NCI-H2081 (cell line): ENCODE results near the gene ZNF296.
A peak's percentile ranks its signal among the peaks of the same experiment; 100 is the strongest.

Source experiments
- DNase-seq, 2 experiments: peaks; one replicate each; lab custom pipeline; 2025; lab: John Stamatoyannopoulos, UW

The ZNF296 gene

GRCh38 chr19:45059258-45059965 lies 16.9 kb downstream of the ZNF296 start:
- DNase-seq: peak; percentile 39 to 63

- DNase-seq: no peak
These were observed 17.6 kb downstream of the ZNF296 start for GRCh38 chr19:45058622-45059159.

- no peak for DNase-seq
These were observed 18.8 kb downstream of the ZNF296 start for GRCh38 chr19:45057444-45057843.

- DNase-seq: no peak
These were observed 19.4 kb downstream of the ZNF296 start for GRCh38 chr19:45056831-45057230.

GRCh38 chr19:45051929-45052579 lies 24.2 kb downstream of the ZNF296 start:
- DNase-seq: no peak

GRCh38 chr19:45050036-45050435 lies 26.2 kb downstream of the ZNF296 start:
- no peak for DNase-seq

GRCh38 chr19:45049073-45049736 lies 27.1 kb downstream of the ZNF296 start:
- DNase-seq: no peak

- DNase-seq: no peak
These were observed 29.0 kb downstream of the ZNF296 start for GRCh38 chr19:45047188-45047797.

- DNase-seq: no peak
These were observed 29.9 kb downstream of the ZNF296 start for GRCh38 chr19:45046355-45046754.

- DNase-seq: no peak
These were observed 30.5 kb downstream of the ZNF296 start for GRCh38 chr19:45045671-45046353.

- DNase-seq: no peak
These were observed 35.2 kb downstream of the ZNF296 start for GRCh38 chr19:45041125-45041524.

GRCh38 chr19:45040059-45040771 lies 36.1 kb downstream of the ZNF296 start:
- DNase-seq: no peak

- peak; percentile 81 to 89 for DNase-seq
These were observed 37.1 kb downstream of the ZNF296 start, which contains the start of gene CLASRP for GRCh38 chr19:45038931-45039893. Gene CLASRP (plus strand): TSS chr19:45039045. CDS start chr19:45040213, 1,168 bp downstream.

GRCh38 chr19:45037393-45038169 lies 38.7 kb downstream of the ZNF296 start:
- DNase-seq: no peak

- no peak for DNase-seq
These were observed 40.5 kb downstream of the ZNF296 start for GRCh38 chr19:45035755-45036154.

GRCh38 chr19:45032421-45032820 lies 43.9 kb downstream of the ZNF296 start:
- no peak for DNase-seq

GRCh38 chr19:45030825-45031224 lies 45.5 kb downstream of the ZNF296 start:
- no peak for DNase-seq

GRCh38 chr19:45027371-45027770 lies 48.9 kb downstream of the ZNF296 start:
- DNase-seq: no peak

- DNase-seq: no peak
These were observed 51.0 kb downstream of the ZNF296 start for GRCh38 chr19:45025264-45025663.
